GM12891 (cell line): Measurements from ENCODE around the gene PPM1E.

Source experiments
- POLR2A ChIP-seq: IDR thresholded peaks from 2 replicates; pipeline ENCODE4 v1.6.1; 2011; ENCODE audit warnings: low read depth, low read length, control low read depth
- POLR2AphosphoS5 ChIP-seq: IDR thresholded peaks from 2 replicates; pipeline ENCODE4 v1.6.1; 2011; ENCODE audit warnings: low read depth, low read length, control low read depth
- POU2F2 ChIP-seq: IDR thresholded peaks from 2 replicates; pipeline ENCODE4 v1.6.1; 2011; ENCODE audit warnings: low read depth, mild to moderate bottlenecking, control low read depth, low read length, moderate library complexity
- SPI1 ChIP-seq: IDR thresholded peaks from 2 replicates; pipeline ENCODE4 v1.6.1; 2011; ENCODE audit warnings: low read depth, low read length, control low read depth
- TAF1 ChIP-seq: IDR thresholded peaks from 2 replicates; pipeline ENCODE4 v1.6.1; 2011; ENCODE audit warnings: low read depth, low read length, control low read depth

DNA sequence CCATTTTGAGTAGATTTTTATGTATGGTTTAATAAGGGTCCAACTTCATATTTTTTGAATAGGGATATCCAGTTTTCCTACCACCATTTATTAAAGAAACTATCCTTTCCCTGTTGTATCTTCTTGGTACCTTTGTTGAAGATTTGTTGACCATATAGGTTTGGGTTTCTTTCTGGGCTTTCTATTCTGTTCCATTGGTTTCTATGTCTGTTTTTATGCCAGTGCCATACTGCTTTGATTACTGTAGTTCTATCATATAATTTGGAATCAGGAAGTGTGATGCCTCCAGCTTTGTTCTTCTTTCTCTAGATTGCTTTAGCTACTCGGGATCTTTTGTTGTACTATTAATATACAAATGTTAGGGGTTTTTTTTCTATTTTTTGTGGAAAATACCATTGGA lies 46.5 kb downstream of the PPM1E start:
- TF ChIP-seq POLR2AphosphoS5, result no peak
- no peak for TF ChIP-seq TAF1
- no peak for TF ChIP-seq POLR2A
- no peak for TF ChIP-seq POU2F2
- no peak for TF ChIP-seq SPI1
